Endothelial cell of umbilical vein (primary cell): ENCODE results near the gene TTC34. TPM values are rescaled to one million over a fixed set of nuclear protein-coding genes. Genes with fewer than 3 reads are reported as not detected.

Experiments
- BruUV-seq: library from RNA; stranded (reverse); fragments of 400-500 nt; replicated peaks from 2 replicates; lab custom pipeline; 2021; lab: Mats Ljungman, UMichigan
- CTCF ChIA-PET: fragments of 300-600, 350-600 bp; sonication (Branson Sonifier 250); formaldehyde crosslinking; loops from one replicate; lab custom pipeline; 2021; ENCODE audit warnings: antibody characterized with exemption, inconsistent platforms; lab: Charles Lee
- POLR2A ChIA-PET: fragments of 300-600, 350-600 bp; sonication (Branson Sonifier 250); formaldehyde crosslinking; loops from one replicate; lab custom pipeline; 2021; ENCODE audit warnings: antibody characterized with exemption, inconsistent platforms; lab: Charles Lee
- DNase-seq: peaks from one replicate; pipeline ENCODE4 v3.0.0-alpha.2; 2011; ENCODE audit warnings: low read depth, low spot score
- FAIRE-seq: peaks from 2 replicates; lab custom pipeline; 2011; peaks lifted over from hg19 to GRCh38; lab: Jason Lieb, UNC
- H2AFZ ChIP-seq: 2 replicates; pipeline ENCODE4 v1.6.0; 2012; ENCODE audit warnings: low read depth, low read length, control low read depth, inconsistent platforms
- H3K27ac ChIP-seq: 2 replicates; pipeline ENCODE4 v1.5.1; 2011; ENCODE audit warnings: low read depth, mild to moderate bottlenecking, control low read depth, low read length, moderate library complexity; ENCODE audit not compliant: insufficient read depth
- H3K27me3 ChIP-seq, 2 experiments: 2 replicates each; pipeline versions ENCODE4 v1.6.0 to v1.6.1; 2011; ENCODE audit warnings: low read length in 2 of 2, mixed read lengths in 1 of 2; ENCODE audit not compliant: control insufficient read depth in 2 of 2, insufficient read depth in 2 of 2
- H3K36me3 ChIP-seq, 2 experiments: 2 replicates in 1 of 2; 3 replicates in 1 of 2; pipeline ENCODE4 v1.5.1; 2011; ENCODE audit warnings: low read length in 2 of 2, mild to moderate bottlenecking in 1 of 2, moderate library complexity in 1 of 2; ENCODE audit not compliant: control insufficient read depth in 2 of 2, insufficient read depth in 2 of 2; ENCODE audit errors: extremely low read depth in 1 of 2
- H3K4me1 ChIP-seq: 3 replicates; pipeline ENCODE4 v1.5.1; 2011; ENCODE audit warnings: mild to moderate bottlenecking, low read length; ENCODE audit not compliant: control insufficient read depth, insufficient read depth; ENCODE audit errors: extremely low read depth
- H3K4me2 ChIP-seq: 2 replicates; pipeline ENCODE4 v1.6.1; 2011; ENCODE audit warnings: low read length, control low read depth, mixed read lengths; ENCODE audit not compliant: insufficient read depth
- H3K4me3 ChIP-seq, 3 experiments: fragments of 200-600 bp in 1 of 3; sonication (generic), shearing (Covaris generic) in 1 of 3; replicated peaks in 1 of 3; 2 replicates each; pipeline ENCODE4 v1.5.1; 2011 to 2016; ENCODE audit warnings: control low read depth in 3 of 3, low read length in 3 of 3, mild to moderate bottlenecking in 2 of 3, inconsistent platforms in 1 of 3, low read depth in 1 of 3, moderate library complexity in 1 of 3; ENCODE audit not compliant: insufficient read depth in 1 of 3
- H3K79me2 ChIP-seq: 2 replicates; pipeline ENCODE4 v1.6.0; 2012; ENCODE audit warnings: low read length, inconsistent platforms; ENCODE audit not compliant: control insufficient read depth, insufficient read depth
- H3K9ac ChIP-seq: replicated peaks from 2 replicates; pipeline ENCODE3; 2011; ENCODE audit warnings: low read length, control low read depth; ENCODE audit not compliant: insufficient read depth; ENCODE audit errors: extremely low read depth
- H3K9me1 ChIP-seq: replicated peaks from 3 replicates; pipeline ENCODE4 v1.6.0; 2011; ENCODE audit warnings: mild to moderate bottlenecking, low read length; ENCODE audit not compliant: control insufficient read depth, insufficient read depth; ENCODE audit errors: extremely low read depth
- H3K9me3 ChIP-seq: replicated peaks from 2 replicates; pipeline ENCODE4 v1.5.1; 2012; ENCODE audit warnings: low read length, inconsistent platforms; ENCODE audit not compliant: control insufficient read depth, insufficient read depth
- H4K20me1 ChIP-seq: replicated peaks from 2 replicates; pipeline ENCODE3; 2011; ENCODE audit warnings: mild to moderate bottlenecking, low read length; ENCODE audit not compliant: control insufficient read depth, insufficient read depth; ENCODE audit errors: extremely low read depth
- CTCF ChIP-seq, 2 donors: IDR thresholded peaks; 1 replicate in 1 of 2; 2 replicates in 1 of 2; pipeline ENCODE4 v1.5.1; 2011; ENCODE audit warnings: low read length in 2 of 2, mild to moderate bottlenecking in 2 of 2, moderate library complexity in 2 of 2, control low read depth in 1 of 2, inconsistent platforms in 1 of 2, low read depth in 1 of 2; ENCODE audit not compliant: insufficient read depth in 1 of 2; ENCODE audit errors: extremely low read depth in 1 of 2
- EZH2 ChIP-seq: IDR thresholded peaks from 2 replicates; pipeline ENCODE4 v1.6.1; 2012; ENCODE audit warnings: borderline replicate concordance, low read depth, mild to moderate bottlenecking, moderate library complexity, low read length, inconsistent platforms; ENCODE audit not compliant: severe bottlenecking
- FOS ChIP-seq: IDR thresholded peaks from 2 replicates; pipeline ENCODE4 v1.6.1; 2011; ENCODE audit warnings: mild to moderate bottlenecking, low read length, moderate library complexity, borderline replicate concordance; ENCODE audit not compliant: insufficient read depth
- GATA2 ChIP-seq: IDR thresholded peaks from 2 replicates; pipeline ENCODE4 v1.7.0; 2011; ENCODE audit warnings: low read depth, mild to moderate bottlenecking, moderate library complexity, mixed read lengths, low read length; ENCODE audit not compliant: insufficient read length, insufficient read depth
- JUN ChIP-seq: IDR thresholded peaks from 2 replicates; pipeline ENCODE4 v1.6.1; 2011; ENCODE audit warnings: borderline replicate concordance, low read depth; ENCODE audit not compliant: insufficient read length, insufficient read depth
- MAX ChIP-seq: IDR thresholded peaks from 2 replicates; pipeline ENCODE4 v1.6.1; 2011; ENCODE audit not compliant: insufficient read depth, insufficient read length
- MYC ChIP-seq: IDR thresholded peaks from one replicate; pipeline ENCODE4 v1.6.1; 2011; ENCODE audit warnings: mild to moderate bottlenecking, low read depth, low read length
- POLR2A ChIP-seq: IDR thresholded peaks from 2 replicates; pipeline ENCODE4 v1.6.1; 2012; ENCODE audit warnings: low read depth, mild to moderate bottlenecking, control low read depth, low read length
- POLR2AphosphoS5 ChIP-seq: IDR thresholded peaks from 2 replicates; pipeline ENCODE4 v1.6.1; 2012; ENCODE audit warnings: low read depth, mild to moderate bottlenecking, control low read depth, low read length, moderate library complexity; ENCODE audit not compliant: insufficient read depth
- dilution Hi-C: fragments of 300-500 bp; cut with MboI; formaldehyde crosslinking; loops from one replicate; pipeline ENCODE4 v1.15.0; 2019; ENCODE audit warnings: low sequenced_read_pairs; ENCODE audit not compliant: extremely low pct_ligation_motif_present
- intact Hi-C: fragments of 100-400 bp; cut with micrococcal nuclease; formaldehyde crosslinking; loops from one replicate; pipeline ENCODE4 v1.10.0; 2022
- polyA plus RNA-seq, 4 experiments: library from polyadenylated mRNA; depleted of rRNA in 3 of 4; stranded (reverse) in 3 of 4; unstranded in 1 of 4; fragments of >200 nt; gene quantifications; 2 replicates each; pipeline versions ENCODE4 v1.2.1 to v1.2.3, GENCODE V29; 2011 to 2012; ENCODE audit warnings: missing spikeins in 1 of 4
- total RNA-seq: library from RNA; stranded (reverse); gene quantifications from 2 replicates; pipeline ENCODE4 v1.2.3, GENCODE V29; 2021

TTC34 gene
- total and polyA plus RNA-seq, 2 donors (not counting 3 experiments of a cell fraction or from before 2014, with no cell fraction given), result 0.08 to 0.77 TPM

- peaks cover 8% of the 10 kb centered on the region for H3K4me1 ChIP-seq
- H3K9ac ChIP-seq, result no peak overlapping the region
- ChIA-PET POLR2A (no interaction called here), CTCF (no interaction called here)
- no peak overlapping the region for H2AFZ ChIP-seq
- no peak for TF ChIP-seq EZH2
- no peak for TF ChIP-seq POLR2AphosphoS5
- no peak for TF ChIP-seq CTCF (IDR thresholded peaks at IDR 0.05; ENCODE audit: extremely low read depth in 1 of 2, insufficient read depth in 1 of 2, low read depth in 1 of 2, low read length in 2 of 2)
- no peak for TF ChIP-seq JUN
- no peak for TF ChIP-seq MAX
- TF ChIP-seq FOS, result no peak
- TF ChIP-seq POLR2A, result no peak
- TF ChIP-seq GATA2, result no peak
- TF ChIP-seq MYC, result no peak
- no peaks in the 10 kb centered on the region for H3K27me3 ChIP-seq
- DNase-seq (no peak), FAIRE-seq (no peak)
- no TSS peak for BruUV-seq
- H3K9me3 ChIP-seq, result no peaks in the 10 kb centered on the region
- no peak overlapping the region for H3K4me2 ChIP-seq
- H3K79me2 ChIP-seq, result no peaks in the 10 kb centered on the region
- no peaks in the 10 kb centered on the region for H4K20me1 ChIP-seq
- intact Hi-C loops, result no loop called here
- H3K9me1 ChIP-seq, result no peaks in the 10 kb centered on the region
- no peaks in the 10 kb centered on the region for H3K36me3 ChIP-seq
- no peak overlapping the region for H3K27ac ChIP-seq
- no peak overlapping the region for H3K4me3 ChIP-seq
- dilution Hi-C loops, result no loop called here
These were observed 203.1 kb downstream of the TTC34 start for GRCh38 chr1:2598329-2598931.
